SK-N-MC (cell line): ENCODE results near the gene TNNC1.

Experiments used
- EZH2 ChIP-seq: fragments of 200-600 bp; sonication (generic); IDR thresholded peaks from one replicate; pipeline ENCODE4 v1.6.1; 2017; ENCODE audit warnings: antibody characterized with exemption
- FOXP2 ChIP-seq: optimal IDR thresholded peaks from 2 replicates; pipeline ENCODE3; 2011; ENCODE audit warnings: mild to moderate bottlenecking, moderate library complexity; ENCODE audit not compliant: insufficient read depth; ENCODE audit errors: extremely low read length, control extremely low read depth
- POLR2AphosphoS5 ChIP-seq: IDR thresholded peaks from 2 replicates; pipeline ENCODE4 v1.6.1; 2012; ENCODE audit warnings: mild to moderate bottlenecking, low read depth, low read length, borderline replicate concordance

DNA sequence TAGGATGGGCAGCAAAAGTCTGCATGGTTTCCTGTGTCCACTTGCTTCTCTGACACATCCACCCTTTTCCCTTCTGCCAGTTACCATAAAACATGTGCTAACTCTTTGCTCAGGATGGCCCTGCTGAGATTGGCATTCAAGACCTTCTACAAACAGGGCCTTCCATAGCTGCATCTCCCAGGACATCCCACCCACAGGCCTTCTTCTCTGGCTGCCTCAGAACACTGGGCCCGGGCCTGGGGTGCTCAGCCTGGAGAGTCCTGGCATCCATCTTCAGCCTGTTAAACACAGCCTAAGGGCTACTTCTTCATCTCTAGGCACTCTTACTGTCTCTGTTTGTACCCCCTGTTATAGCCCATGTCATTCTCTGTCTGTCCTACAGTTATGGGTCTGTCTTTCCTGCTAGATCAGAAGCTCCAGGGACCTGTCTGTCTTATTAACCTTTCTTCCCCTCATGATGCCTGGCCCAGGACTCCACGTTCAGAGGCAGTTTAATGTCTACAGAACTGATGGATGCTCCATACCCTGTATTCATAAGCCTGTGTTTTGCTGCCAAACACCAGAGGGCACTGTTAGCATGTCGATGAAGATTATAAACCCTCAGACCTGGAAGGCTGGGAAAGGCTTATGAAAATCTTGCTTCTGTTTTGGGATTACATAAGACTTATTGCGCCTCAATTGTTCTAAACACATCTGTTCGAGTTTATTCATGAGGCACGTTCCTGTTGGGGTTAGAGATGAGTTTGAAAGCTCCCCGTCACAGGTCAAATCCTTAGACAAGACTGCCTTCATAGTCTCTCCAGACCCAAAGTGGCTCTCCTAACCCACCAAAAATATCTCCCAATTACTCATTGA lies 25.5 kb downstream of the TNNC1 start:
- no peak for TF ChIP-seq POLR2AphosphoS5
- TF ChIP-seq EZH2: no peak
- TF ChIP-seq FOXP2: no peak
